ENCODE measurements around the gene MCTP2.

Gene MCTP2

DNA sequence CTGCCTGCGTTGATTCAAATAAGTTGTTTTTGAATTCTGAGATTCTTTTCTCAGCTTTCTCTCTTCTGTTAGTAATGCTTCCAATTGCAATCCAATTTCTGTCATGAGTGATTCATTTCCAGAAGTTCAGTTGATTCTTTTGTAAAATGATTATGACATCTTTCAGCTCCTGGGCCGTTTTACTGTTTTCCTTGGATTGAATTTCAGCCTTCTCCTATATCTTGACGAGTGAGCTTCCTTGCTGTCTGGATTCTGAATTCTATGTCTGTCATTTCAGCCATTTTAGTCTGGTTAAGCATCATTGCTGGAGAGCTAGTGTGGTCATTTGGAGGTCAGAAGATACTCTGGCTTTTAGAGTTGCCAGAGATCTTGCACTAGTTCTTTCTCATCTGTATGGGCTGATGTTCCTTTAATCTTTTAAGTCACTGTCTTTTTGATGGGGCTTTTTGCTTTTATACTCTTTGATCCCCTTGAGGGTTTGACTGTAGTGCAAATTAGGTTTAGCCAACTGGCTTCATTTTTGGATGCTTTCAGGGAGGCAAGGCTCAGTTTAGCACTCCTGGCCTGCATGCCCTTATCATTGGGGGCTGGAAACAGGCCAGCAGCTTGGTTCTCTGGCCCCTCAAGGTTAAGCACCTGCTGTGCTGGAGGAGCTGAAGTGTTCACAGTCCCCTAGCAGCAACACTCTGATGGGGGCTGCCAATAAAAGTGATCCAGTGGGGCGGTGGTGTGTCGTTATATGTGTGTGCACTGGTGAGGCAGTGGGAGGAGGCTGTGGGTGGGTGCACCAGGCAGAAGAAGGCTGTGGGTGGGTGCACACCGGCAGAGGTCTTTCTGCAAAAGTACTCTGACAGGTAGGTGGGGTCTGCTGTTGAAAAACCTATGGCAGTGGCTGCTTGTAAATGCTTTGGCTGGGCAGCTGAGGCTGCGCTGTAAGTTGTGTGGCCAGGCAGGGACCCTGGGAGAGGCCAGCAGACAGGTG, 51.2 kb downstream of the MCTP2 start:
- no peak for ATAC-seq (replicated peaks)
- Mint-ChIP-seq H3K27ac (peak overlapping the region; percentile 79), H3K4me1 (peaks cover 45 to 81% of the 10 kb centered on the region in 2 donors), H3K36me3 (peaks cover 9 to 37% of the 10 kb centered on the region in 2 donors), H3K4me3 (peak overlapping the region in 1 of 2 donors; percentile 17), H3K9me3 (peaks cover 3 to 6% of the 10 kb centered on the region in 2 donors), H3K27me3 (no peaks in the 10 kb centered on the region)
- DNase-seq, result no peak

DNA sequence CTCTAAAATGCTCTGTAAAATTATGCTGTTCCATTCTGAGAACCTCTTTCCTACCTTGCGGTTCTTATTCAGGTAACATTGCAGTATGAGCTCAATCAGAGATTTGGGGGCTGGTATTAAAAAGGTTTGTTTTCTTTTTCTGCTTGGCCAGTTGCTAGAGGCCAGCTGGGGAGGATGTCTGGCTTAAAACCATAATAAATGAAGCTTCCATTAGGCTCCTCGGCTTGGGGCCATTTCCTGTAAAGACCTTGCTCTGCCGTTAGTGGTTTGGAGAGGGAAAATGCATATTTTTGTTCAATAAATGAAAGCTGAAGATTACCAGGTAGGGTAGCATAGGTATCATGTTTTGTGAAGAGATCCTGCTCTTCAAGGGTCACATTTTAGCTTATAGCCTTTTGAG, 55.2 kb downstream of the MCTP2 start:
- Mint-ChIP-seq H3K27me3 (no peaks in the 10 kb centered on the region), H3K4me3 (peak overlapping the region; percentile 52 to 83), H3K36me3 (peaks cover 21 to 32% of the 10 kb centered on the region in 2 donors), H3K4me1 (peaks cover 40 to 74% of the 10 kb centered on the region in 2 donors), H3K27ac (peak overlapping the region; percentile 95), H3K9me3 (peaks cover 3 to 12% of the 10 kb centered on the region in 2 donors)
- ATAC-seq (replicated peaks) (no peak), DNase-seq (no peak)

DNA sequence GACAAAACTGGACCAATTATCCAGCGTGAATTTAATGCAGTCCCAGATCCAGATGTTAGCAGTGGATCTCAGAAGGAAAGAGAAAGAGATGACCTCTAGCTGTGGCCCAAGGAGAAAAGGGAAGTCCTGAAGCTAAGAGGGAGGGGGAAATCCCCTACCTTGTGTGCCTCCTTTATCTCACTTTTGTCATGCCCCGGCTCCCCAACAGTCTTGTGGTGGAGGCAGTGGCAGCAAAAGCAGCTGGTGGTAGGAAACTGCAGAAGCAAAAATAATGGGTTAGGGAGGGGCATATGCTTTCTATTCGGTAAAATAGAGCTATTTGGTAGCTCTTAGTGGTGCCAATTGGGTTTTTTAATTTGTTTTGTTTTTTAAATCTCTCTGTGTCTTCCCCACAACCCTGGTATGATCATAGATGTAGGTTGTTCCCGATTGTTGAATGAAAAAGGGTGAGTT, 56.5 kb downstream of the MCTP2 start:
- DNase-seq, result peak; percentile 78
- peaks cover 12 to 21% of the 10 kb centered on the region in 2 donors for H3K36me3 Mint-ChIP-seq
- H3K9me3 Mint-ChIP-seq, result peaks cover 0 to 6% of the 10 kb centered on the region in 2 donors
- H3K27ac Mint-ChIP-seq, result peak overlapping the region; percentile 95
- ATAC-seq (replicated peaks), result peak; percentile 99
- no peaks in the 10 kb centered on the region for H3K27me3 Mint-ChIP-seq
- peaks cover 36 to 72% of the 10 kb centered on the region in 2 donors for H3K4me1 Mint-ChIP-seq
- H3K4me3 Mint-ChIP-seq, result peak overlapping the region; percentile 83 to 88

DNA sequence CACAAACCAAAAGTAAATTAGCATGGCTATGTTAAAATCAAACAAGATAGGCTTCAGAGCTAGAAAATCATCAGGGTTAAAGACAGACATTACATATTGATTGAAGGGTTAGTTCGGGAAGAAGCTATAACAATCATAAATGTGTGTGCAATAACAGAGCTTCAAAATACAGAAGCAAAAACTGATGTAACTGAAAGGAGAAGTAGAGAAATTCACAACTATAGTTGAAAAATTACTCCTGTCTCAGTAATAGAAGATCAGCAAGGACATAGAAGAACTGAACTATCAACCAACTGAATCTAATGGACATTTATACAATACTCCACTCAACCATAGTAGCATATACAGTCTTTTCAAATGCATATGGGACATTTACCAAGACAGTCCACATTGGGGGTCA, 59.4 kb downstream of the MCTP2 start:
- Mint-ChIP-seq H3K4me3 (no peak overlapping the region), H3K27me3 (no peaks in the 10 kb centered on the region), H3K9me3 (peaks cover 0 to 6% of the 10 kb centered on the region in 2 donors), H3K36me3 (peaks cover 12 to 15% of the 10 kb centered on the region in 2 donors), H3K4me1 (peaks cover 36 to 76% of the 10 kb centered on the region in 2 donors), H3K27ac (peak overlapping the region; percentile 44)
- ATAC-seq (replicated peaks), result no peak
- DNase-seq, result no peak

DNA sequence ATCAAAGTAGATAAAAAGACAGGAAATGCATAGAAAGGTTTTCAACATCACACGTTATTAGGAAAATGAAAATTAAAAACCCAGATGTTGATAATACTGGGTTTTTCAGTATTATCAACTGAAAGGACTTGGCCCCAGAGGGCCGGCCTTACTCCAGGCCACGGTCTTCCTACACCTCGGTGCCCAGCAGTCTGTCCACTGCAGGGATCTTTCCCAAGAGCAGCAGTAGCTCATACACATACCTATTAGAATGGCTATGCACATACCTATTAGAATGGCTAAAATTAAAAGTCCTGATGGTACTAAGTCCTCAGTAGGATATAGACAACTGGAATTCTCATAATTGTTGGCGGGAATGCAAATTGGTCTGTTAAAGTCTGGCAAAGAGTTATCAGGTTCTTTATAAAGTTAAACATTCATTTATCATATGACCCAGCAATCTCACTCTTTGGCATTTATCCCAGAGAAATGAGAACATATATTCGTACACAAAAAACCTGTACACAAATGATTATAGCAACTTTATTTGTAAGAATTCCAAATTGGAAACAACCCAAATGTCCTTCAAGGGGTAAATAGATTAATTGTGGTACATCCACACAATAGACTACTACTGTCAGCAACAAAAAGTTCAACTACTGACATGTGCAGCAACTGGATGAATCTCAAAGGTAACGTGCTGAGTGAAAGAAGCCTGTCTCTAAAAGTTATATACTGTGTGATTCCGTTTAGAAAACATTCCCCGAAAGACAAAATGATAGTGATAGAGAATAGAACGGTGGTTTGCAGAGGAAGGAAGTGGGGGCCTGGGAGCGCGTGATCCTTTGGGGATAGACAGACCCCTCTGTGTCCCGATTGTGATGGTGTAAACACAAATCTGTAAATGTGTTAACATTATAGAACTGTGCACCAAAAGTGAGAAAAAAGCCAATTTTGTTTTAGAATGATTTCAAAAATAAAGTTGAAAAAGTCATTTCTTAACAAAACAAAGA, 62.3 kb downstream of the MCTP2 start:
- Mint-ChIP-seq H3K36me3 (peaks cover 12 to 13% of the 10 kb centered on the region in 2 donors), H3K27me3 (no peaks in the 10 kb centered on the region), H3K27ac (peak overlapping the region; percentile 15), H3K4me3 (peak overlapping the region; percentile 59 to 62), H3K4me1 (peaks cover 32 to 69% of the 10 kb centered on the region in 2 donors), H3K9me3 (peaks cover 0 to 6% of the 10 kb centered on the region in 2 donors)
- DNase-seq (no peak), ATAC-seq (replicated peaks) (no peak)

DNA sequence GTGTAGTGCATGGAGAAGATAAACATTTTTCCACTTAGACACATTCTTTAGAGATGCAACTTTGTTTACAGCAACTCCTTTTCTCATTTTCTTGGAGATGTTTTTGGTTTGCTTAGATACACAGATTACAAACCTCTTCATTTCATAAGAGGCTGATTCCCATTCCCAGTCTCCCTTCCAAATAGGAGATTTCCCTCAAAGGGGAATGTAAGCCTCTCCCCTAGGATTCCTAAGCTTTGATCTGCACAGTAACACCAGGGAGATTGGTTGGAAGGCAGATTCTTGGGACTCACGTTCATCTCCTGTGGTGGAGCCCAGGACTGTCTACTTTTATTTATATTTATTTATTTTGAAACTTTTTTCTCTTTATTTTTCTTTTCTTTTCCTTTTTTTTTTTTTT, 63.2 kb downstream of the MCTP2 start:
- H3K9me3 Mint-ChIP-seq, result peaks cover 0 to 6% of the 10 kb centered on the region in 2 donors
- peaks cover 28 to 63% of the 10 kb centered on the region in 2 donors for H3K4me1 Mint-ChIP-seq
- peaks cover 8 to 9% of the 10 kb centered on the region in 2 donors for H3K36me3 Mint-ChIP-seq
- no peak for DNase-seq
- no peak for ATAC-seq (replicated peaks)
- H3K27ac Mint-ChIP-seq, result no peak overlapping the region
- H3K27me3 Mint-ChIP-seq, result no peaks in the 10 kb centered on the region
- H3K4me3 Mint-ChIP-seq, result no peak overlapping the region

DNA sequence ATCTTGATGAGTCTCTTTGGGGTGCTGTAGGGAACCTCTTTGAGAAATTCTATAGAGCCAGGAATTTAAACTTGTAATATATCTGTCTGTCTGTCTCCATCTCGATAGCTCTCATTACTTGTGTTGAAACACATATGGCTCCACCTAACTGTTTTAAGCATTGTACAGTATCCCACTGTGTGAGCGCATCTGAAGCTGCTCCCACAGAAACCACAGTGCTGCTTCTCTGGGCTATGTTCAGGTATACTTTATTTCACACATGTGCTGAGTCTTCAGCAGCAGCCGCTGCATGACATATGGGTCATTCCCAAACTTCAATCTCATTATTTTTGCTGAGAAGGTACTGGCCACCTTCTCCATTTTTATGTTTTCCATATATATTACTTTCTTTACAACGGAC, 63.9 kb downstream of the MCTP2 start:
- no peak overlapping the region for H3K4me3 Mint-ChIP-seq
- no peak for DNase-seq
- H3K27ac Mint-ChIP-seq, result no peak overlapping the region
- H3K27me3 Mint-ChIP-seq, result no peaks in the 10 kb centered on the region
- H3K36me3 Mint-ChIP-seq, result peaks cover 8 to 9% of the 10 kb centered on the region in 2 donors
- H3K9me3 Mint-ChIP-seq, result peaks cover 0 to 6% of the 10 kb centered on the region in 2 donors
- peaks cover 28 to 62% of the 10 kb centered on the region in 2 donors for H3K4me1 Mint-ChIP-seq
- ATAC-seq (replicated peaks), result no peak

DNA sequence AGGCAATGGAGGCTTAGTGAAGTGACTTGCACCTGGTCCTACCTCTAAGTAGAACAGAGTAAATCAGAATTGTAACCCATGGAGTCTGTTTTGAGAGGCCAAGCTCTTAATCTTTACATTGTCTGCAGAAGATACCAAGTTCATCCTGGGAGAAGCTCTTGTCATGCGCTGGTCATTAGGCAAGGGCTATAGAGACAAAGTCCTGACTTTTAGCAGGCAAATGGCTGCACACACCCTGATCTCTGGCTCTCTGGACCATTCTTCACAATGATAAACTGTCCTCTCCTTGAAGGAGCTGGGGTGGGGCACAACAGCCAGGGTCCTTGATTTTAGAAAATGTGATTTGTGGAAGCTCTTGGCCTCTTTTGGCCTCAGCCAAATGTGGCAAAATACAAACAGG, 65.4 kb downstream of the MCTP2 start:
- no peaks in the 10 kb centered on the region for H3K9me3 Mint-ChIP-seq
- H3K4me3 Mint-ChIP-seq, result no peak overlapping the region
- peak overlapping the region; percentile 67 for H3K27ac Mint-ChIP-seq
- ATAC-seq (replicated peaks), result no peak
- peaks cover 7 to 14% of the 10 kb centered on the region in 2 donors for H3K36me3 Mint-ChIP-seq
- peaks cover 27 to 63% of the 10 kb centered on the region in 2 donors for H3K4me1 Mint-ChIP-seq
- H3K27me3 Mint-ChIP-seq, result no peaks in the 10 kb centered on the region
- DNase-seq, result no peak

DNA sequence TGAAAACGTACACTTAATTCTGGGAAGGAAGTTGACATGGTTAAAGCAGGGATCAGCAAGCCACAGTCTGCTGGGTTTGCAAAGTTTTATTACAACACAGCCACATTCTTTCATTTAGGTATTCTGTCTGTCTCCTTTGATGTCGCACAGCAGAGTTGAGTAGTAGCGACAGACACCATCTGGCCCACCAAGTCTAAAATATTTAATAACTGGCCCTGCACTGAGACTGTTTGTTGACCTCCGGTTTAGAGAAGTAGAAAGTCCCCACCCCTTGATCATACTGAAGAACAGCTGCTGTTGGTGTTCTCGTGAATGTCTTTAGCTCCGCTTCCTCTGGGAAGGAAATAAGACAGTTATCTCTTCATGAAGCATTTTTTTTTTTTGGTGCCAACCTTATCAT, 66.2 kb downstream of the MCTP2 start:
- DNase-seq (no peak), ATAC-seq (replicated peaks) (peak; percentile 86 to 88)
- Mint-ChIP-seq H3K27ac (peak overlapping the region; percentile 76), H3K27me3 (no peaks in the 10 kb centered on the region), H3K4me1 (peaks cover 29 to 63% of the 10 kb centered on the region in 2 donors), H3K4me3 (peak overlapping the region; percentile 39 to 70), H3K9me3 (peaks cover 0 to 4% of the 10 kb centered on the region in 2 donors), H3K36me3 (peaks cover 14 to 22% of the 10 kb centered on the region in 2 donors)

DNA sequence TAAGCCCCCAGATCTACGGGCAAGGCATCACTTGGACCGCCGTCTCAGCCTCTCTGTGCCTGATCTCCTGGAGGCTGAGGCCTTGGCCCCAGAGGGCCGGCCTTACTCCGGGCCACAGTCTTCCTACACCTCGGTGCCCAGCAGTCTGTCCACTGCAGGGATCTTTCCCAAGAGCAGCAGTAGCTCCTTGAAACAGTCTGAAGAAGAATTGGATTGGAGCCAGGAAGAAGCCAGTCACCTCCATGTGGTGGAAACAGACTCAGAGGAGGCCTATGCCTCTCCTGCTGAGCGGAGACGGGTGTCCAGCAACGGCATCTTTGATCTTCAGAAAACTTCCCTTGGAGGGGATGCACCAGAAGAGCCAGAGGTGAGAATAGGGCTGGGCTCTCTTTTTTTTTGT, 67.0 kb downstream of the MCTP2 start:
- peaks cover 33 to 64% of the 10 kb centered on the region in 2 donors for H3K4me1 Mint-ChIP-seq
- DNase-seq (no peak), ATAC-seq (replicated peaks) (peak in 1 of 2 donors; percentile 26)
- no peaks in the 10 kb centered on the region for H3K27me3 Mint-ChIP-seq
- peak overlapping the region; percentile 39 to 70 for H3K4me3 Mint-ChIP-seq
- H3K36me3 Mint-ChIP-seq, result peaks cover 20 to 30% of the 10 kb centered on the region in 2 donors
- peaks cover 2 to 7% of the 10 kb centered on the region in 2 donors for H3K9me3 Mint-ChIP-seq
- peak overlapping the region; percentile 47 for H3K27ac Mint-ChIP-seq

DNA sequence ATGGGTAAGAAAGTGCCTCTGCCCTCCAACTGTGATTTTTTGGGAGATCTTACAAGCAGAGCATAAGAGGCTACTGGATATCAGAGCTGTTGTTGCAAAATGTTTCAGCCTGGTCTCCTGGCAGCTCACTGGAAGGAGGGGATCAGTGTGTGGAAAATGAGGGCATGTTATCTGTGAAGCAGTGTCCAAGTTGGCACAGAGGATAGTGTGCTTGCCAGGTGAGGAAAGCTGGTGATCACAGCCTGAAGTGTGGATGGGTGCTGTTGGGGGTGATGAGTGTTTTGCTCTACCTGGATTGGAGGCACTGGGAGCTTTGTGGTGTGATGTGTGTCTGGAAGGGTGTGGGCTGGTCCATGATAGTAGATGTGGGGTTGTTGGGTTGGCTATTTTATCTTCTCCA, 69.3 kb downstream of the MCTP2 start:
- no peak for DNase-seq
- peaks cover 25 to 50% of the 10 kb centered on the region in 2 donors for H3K36me3 Mint-ChIP-seq
- no peak overlapping the region for H3K4me3 Mint-ChIP-seq
- H3K9me3 Mint-ChIP-seq, result peaks cover 6 to 7% of the 10 kb centered on the region in 2 donors
- H3K4me1 Mint-ChIP-seq, result peaks cover 45 to 69% of the 10 kb centered on the region in 2 donors
- H3K27me3 Mint-ChIP-seq, result no peaks in the 10 kb centered on the region
- peak overlapping the region; percentile 5 for H3K27ac Mint-ChIP-seq
- no peak for ATAC-seq (replicated peaks)

DNA sequence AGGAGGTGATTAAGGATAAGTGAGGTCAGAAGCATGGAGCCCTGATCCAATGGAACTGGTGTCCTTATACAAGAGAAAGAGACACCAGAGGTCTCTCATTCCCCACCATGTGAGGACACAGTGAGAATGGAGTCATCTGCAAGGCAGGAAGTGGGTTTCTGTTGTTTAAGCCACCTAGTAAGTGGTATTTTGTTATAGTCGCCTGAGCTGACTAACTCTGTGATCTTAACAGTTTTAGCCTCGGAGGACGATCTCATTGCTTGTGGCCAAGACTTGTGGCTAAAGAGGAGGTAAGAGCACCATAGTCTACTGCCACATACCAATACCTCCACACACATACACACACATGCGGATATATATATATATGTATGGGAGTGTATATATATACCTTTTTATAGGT, 73.8 kb downstream of the MCTP2 start:
- H3K36me3 Mint-ChIP-seq, result peaks cover 32 to 67% of the 10 kb centered on the region in 2 donors
- H3K4me3 Mint-ChIP-seq, result no peak overlapping the region
- H3K27ac Mint-ChIP-seq, result peak overlapping the region; percentile 60
- peaks cover 11 to 15% of the 10 kb centered on the region in 2 donors for H3K9me3 Mint-ChIP-seq
- DNase-seq (no peak), ATAC-seq (replicated peaks) (peak; percentile 37 to 45)
- H3K27me3 Mint-ChIP-seq, result no peaks in the 10 kb centered on the region
- peaks cover 49 to 67% of the 10 kb centered on the region in 2 donors for H3K4me1 Mint-ChIP-seq

DNA sequence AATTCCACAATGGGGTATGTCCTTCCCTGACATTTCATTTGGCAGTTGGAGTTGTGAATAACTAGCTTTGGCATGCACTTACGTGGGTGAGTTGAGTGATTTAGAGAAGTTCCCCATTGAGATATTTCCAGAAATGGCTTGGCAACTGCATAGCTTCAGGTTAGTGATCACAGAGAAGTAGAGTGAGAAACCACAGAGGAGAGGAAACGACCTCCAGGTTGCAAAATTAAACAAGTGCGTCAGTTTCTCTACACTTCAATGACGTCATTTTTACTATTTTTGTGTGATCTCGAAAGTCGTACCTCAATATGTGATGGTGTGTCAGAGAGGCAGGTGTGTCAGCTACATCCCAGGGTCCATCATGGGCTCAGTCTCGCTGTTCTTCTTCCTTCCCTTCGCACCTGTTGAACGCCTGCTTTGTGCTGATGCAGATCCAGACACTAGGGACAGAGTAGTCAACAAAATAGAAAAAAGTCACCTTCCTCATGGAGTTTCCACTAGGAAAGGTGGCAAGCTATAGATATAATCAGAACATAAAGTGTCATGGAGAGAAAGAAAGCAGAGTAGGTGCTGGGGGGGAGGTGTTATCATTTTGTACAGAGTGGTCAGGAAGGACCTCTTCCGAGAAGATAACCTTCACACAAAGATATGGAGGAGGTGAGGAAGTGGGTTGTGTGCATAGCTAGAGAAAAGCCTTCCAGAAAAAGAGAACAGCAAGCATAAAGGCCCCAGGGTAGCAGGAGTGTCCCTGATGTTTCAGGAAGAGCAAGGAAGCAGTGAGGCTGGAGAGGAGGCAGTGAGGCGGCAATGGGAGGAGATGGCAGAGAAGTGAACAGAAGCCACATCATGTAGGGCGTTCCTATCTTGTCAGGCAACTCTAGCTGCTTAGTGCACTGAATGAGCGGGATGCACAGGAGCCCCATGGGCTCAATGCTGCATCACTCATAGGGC, 75.6 kb downstream of the MCTP2 start:
- Mint-ChIP-seq H3K9me3 (peaks cover 11 to 15% of the 10 kb centered on the region in 2 donors), H3K27me3 (no peaks in the 10 kb centered on the region), H3K4me1 (peaks cover 43 to 52% of the 10 kb centered on the region in 2 donors), H3K4me3 (peak overlapping the region; percentile 34 to 39), H3K36me3 (peaks cover 28 to 60% of the 10 kb centered on the region in 2 donors), H3K27ac (peak overlapping the region; percentile 90)
- ATAC-seq (replicated peaks) (peak; percentile 93 to 95), DNase-seq (peak; percentile 62)
